ENCODE data around the gene FAM181A.
A peak's percentile ranks its signal among the peaks of the same experiment; 100 is the strongest.

FAM181A gene

DNA sequence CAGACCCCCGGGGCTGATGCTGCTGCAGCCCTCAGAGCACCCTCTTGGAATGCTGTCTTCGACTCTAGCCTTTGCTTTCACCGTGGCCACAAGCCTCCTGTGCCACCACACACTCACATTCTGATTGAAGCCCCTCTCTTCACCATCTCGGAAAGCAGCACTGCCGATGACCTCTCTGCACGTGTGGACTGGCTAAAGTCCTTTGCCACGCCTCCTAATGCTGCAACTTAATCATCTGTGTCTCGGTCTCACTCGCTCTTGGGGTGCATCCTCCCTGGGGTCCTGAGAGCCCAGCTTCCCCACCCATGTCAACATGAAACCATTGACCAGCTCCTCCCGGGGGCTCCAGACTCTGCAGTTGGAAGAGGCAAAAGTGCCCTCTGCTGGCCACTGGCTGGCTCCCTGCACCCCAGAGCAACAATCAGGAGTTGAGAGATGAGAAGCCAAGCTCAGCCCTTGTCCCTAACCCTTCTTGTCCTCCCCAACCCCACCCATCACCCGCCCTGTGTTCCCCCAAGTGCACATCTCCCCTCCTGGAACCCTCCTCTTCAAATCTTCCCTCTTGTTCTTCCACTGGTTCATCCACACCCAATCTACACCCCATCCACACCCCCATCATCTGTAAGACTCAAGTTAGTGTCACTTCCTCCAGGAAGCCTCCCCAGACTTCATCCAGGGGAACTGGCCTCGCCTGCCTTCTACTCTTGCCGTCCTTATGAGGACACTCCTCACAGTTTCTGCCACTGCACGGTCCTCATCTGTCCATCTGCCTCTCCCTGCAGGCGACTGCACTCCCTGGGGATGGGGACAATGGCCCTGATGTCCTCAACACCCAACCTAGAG lies 23.6 kb upstream of the FAM181A start:
- DNase-seq (ENCODE audit: low spot score) = no peak

DNA sequence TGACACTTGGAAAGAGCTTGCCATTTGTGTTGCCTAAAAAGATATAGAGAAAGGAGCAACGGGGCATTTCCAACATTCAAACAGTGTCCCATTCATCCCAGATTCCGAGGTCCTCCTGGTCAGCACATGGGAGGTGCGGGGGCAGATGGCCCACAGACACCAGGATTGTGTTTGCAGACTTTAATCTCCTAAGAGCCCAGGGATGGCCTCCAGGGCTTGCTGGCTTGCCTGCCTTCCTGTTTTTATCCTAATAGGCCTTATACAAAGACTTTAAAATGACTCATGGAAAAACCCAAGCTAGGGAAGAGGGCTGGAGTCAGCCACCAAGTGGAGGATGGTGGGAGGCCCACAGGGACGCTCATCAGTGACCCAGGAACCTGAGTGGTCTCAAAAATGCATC lies 21.5 kb upstream of the FAM181A start:
- no peak for DNase-seq (ENCODE audit: low spot score)

DNA sequence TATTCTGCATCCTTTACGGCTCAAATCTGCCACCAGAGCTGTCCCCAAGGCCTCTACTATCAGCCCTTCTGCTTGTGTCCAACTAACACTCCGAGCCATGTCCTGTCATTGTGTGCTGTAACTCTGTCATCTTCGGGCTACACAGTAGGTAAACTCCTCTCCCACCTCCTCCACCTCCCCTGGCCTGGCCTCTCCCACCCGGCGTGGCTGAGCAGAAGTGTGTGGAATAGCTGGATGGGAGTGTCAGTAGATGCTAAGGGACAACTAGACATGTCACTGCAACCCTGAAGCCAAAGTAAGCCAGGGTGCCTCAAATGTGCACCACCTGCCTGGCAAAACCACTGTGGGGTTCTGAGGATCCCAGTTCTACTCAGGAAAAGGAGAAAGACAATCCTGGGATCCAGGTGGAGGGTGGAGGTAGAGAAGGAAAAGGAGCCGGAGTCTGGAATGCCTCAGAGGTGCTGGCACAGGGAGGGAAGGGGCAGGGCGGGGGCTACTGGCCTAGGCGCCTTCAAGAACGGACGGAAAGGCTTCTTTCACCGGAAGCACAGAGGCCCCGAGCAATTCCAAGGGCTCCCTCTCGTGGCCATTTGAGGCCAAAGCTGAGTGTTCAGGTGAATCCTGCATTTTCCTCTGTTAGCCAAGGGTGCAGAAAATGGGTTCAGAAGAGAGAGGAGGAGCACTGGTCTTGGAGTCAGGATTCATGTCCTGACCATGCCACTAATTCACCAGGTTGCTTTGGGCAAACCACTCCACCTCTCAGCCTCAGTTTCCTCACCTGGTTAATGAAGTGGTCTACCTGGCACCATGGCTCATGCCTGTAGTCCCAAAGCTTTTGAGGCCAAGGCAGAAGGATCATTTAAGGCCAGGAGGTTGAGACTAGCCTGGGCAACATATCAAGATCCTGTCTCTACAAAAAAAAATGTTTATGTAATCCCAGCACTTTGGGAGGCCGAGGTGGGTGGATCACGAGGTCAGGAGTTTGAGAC lies 20.5 kb upstream of the FAM181A start:
- DNase-seq (ENCODE audit: low spot score) = peak; percentile 58

DNA sequence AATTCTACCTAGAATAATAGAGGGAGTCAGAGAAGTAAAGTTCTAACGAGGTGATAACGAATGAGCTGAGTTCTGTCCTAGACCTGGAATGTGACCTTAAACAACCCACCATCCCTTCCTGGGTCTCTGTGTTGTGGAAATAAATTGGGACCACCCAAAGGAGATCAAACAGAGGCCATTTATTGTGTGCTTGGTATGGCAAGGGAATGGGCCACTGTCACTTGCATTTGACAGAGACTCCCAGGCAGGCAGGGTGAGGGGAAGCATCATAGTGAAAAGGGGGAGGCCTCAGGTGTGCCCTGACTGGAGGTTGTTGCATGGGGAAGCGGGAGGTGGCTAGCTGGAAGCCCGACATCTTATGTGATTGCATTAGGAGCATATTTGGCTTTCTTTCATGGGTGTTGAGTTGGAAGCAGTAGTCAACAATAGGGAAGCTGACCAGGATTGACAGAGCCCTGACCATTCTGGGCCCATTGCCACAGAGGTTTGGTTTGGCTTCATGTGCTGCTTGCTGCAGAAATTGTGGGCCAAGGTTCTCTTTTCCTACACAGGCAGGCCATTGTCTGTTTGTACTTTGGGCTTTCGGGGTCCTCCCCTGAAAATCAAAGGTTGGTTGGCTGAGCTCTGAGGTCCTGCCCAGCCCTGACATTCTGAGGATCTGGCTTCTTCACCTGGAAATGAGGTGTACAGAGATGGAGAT lies 17.6 kb upstream of the FAM181A start:
- DNase-seq (ENCODE audit: low spot score) = no peak

DNA sequence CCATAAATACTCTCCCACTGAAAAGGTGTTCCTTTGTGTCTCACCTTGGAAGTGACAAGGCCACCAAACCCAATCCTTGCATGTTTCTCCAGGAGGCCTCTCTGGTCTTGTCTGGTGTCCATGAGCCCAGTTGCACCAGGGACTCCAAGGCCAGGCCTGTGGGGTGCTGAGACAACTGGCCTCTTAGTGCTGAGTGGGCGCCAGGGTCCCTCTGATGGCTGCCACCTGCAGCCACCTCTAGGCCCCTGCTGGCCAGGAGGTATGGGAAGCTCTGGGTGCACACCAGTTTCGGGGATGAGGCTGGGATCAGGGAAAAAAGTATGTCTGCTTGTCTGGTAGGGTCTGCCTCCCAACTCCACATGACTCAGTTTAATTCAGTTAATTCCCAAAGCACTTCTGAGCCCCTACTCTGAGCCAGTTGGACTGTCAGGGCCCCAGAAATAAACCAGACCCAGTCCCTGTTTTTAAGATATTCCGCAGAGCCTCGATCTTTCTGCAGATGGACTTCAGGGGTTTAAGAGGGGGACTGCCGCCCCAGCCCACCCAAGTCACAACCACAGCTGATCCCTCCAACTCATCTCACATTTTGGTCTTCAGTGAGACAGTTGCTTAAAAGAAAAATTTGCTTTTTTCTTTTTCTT lies 15.0 kb upstream of the FAM181A start:
- no peak for DNase-seq (ENCODE audit: low spot score)

DNA sequence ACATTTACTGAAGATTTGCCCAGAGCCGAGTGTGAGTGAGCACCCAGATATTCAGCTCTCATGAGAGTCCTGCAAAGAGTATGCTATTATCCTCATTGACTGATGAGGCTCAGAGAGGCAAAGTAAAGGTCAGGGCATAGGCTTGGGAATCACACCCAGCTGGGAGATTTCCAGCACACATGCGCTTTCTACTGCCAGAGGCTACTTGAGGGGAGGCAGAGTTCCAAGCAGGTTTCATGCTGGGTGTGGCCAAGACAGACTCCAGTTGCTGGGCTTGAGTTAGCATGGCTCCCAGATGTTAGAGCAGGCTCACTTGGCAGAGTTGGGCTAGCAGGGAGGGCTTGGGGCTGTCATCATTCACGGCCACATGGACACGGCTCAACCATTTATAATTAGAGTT lies 14.4 kb upstream of the FAM181A start:
- no peak for DNase-seq (ENCODE audit: low spot score)

DNA sequence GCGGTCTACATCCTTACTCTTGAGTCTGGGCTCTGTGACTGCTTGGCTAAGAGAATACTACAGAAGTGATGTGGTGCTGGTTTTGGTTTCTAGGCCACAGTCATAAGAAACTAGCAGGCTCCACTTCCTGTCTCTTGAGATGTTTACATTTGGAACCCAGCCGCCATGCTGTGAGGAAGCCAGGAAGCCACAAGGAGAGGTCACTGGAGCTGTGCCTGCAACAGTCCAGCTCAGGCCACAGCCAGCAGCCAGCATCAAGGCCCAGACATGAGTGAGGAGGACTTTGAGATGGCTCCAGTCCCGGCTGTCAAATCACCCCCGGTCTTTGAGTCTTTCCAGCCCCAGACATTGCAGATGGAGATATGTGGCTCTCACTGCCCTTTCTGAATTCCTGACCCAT lies 12.9 kb upstream of the FAM181A start:
- DNase-seq (ENCODE audit: low spot score) = no peak

DNA sequence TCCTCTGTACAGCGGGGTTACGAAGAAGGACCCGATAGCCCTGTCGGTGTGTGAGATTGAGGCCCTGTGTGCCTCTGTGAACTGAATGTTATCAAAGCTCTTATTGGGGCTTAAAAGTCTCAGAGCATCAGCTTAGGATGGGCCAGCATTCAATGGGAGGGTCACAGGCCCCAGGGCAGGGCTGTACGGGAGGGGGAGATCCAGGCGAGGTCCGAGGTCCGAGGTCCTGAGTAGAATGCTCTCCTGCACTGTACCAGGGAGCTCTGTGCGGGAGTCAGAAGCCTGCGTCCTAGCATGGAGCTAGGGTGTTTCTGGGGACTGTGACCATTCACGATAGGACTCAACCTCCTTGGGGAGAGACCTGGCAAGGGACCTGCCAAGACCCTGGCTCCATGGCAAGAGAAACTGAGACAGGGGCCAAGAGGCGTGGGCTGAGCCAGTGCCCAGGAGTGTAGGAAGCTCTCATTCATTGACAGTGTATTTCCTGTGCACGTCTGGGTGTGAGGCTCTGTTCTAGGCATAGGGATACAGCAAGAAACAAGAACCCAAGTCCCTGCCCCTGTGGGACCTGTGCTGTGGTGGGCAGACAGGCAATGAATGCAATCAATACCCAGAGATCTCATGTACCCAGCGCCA lies 12.0 kb upstream of the FAM181A start:
- no peak for DNase-seq (ENCODE audit: low spot score)

DNA sequence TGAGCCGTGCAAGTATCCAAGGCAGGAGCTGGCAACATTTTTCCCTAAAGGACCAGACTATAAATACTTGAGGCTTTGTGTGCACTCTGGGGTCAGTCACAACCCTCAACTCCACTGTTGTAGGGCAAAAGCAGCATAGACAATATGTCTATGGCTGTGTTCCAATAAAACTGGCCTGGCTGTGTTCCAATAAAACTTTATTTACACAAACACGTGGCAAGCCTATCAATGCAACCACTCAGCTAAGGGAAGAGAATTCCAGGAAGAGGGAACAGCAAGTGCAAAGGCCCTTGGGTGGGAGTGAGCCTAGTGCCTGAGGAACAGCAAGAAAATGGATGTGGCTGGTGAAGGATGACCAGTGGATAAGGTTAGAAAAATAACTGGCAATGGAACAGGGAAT lies 11.3 kb upstream of the FAM181A start:
- no peak for DNase-seq (ENCODE audit: low spot score)

DNA sequence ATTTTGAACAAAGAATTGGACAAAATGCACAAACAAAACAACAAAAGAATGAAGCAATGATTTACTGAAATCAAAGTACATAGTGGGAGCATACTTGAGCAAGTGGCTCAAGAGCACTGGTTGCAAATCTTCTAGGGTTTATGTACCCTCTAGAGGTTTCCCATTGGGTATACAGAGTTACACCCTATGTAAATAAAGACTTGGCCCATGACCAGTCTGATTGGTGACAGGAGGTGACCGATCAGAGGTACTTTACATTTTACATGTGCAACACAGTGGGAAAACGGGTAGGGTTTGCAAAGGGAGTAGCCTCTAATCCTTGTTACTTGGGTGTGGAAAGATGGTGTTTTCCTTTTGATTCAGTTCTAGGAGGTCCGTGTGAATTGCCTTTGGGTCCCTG lies 10.6 kb upstream of the FAM181A start:
- DNase-seq (ENCODE audit: low spot score) = no peak

DNA sequence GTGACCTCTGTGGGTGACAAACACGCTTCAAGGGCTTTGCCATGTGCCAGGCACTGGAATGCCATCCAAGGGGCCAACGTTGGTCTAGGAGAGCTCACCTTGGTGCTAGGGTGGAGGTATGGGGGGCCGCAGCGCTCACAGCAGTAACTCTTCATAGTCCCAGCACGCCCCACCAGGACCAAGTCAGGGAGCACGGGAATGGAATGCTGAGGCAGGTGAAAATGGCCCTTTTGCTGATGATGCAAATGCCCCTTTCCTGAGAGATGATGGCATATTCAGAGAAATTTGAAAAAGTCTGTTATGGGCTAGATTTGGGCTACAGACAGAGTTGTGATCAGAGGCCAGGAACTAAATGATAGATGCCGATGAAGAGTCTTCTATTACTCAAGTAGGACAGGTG lies 10.0 kb upstream of the FAM181A start:
- DNase-seq (ENCODE audit: low spot score) = no peak

DNA sequence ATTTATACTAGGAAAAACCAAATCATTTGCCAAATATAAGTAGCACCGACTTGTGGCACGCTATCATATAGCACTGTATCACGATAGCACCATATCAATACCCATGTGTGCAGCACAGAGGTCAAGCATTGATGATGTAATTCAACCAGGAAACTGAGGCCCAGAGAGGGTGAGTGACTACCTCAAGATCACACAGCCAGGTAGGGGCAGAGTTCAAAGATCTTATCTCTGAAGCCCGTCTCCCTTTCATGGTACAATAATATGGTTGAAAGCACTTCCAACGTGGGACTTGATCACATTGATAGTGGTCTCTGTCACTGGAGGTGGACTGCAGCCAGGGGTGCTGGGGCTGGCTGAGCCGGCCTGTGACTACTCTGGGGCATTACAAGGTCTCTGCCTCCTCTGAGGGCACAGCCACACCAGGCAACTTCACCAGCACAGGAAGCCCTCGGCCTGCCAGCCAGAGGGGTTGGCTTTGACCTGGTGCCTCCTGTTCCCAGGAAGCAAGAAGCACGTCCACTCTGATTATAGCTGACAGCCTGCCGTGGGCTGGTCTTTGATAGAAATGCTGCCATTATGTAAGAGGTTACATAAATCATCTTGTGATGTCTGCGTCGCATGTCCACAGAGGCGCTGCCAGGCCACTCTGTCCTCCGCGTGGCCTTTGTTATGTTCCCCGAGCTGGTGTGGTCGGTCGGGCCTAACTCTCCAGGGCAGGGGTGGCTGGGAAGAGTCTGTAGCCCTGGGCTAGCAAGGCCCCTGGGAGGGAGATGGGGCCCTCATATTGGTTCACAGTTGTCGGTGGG lies 5.9 kb upstream of the FAM181A start:
- DNase-seq (ENCODE audit: low spot score) = no peak

DNA sequence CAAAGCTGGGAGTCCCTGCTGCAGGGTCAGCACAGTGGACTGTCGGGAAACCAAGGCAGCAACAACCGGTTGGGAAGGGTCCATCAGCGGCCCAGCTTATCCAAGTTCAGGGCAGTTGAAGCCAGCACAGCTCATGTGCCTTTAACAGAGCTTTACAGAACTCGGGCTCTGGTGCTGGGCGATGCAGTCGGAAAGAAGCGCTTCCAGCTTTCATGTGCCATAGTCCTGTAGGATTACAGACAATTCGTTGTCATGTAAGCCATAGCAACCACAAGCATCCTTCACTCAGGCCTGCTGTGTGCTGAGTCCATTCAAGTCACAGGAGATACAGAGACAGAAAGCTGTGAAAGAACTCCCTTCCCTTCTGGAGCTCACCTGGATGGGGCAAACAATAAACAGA lies 3.5 kb upstream of the FAM181A start:
- DNase-seq (ENCODE audit: low spot score) = no peak

DNA sequence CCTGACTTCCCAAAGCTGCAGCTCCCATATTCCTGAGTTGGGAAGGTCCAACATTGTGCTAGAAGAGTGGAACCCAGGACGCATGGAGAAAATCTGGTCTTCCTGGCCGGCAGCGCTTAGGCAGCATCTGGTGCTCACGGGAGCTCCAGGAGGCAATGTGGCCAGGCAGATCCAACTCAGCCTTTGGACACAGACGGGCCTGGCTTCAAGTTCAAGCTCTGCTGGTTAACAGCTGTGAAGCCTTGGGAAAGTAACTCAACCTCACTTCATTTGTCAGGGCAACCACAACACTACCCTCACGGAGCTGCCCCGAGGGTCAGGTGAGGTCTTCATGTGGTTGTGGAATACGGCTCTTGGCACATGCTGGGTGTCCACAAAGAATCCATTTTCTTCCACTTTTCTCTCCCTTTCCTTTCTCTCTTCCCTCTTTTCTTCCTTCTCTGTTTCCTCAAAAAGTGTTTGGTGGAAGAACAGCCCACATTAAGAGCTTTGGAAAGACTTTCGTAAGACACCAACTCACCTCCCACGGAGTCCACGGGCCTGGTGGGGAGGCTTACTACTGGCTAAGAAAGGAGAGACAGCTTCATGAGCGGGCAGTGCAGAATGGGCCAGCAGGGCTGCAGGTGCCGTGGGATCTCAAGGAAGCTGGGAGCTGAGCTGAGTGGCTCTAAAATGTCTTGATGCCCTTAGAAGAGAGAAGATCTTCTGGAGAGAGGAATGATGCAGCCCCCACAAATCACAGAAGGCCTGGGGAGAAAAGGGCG lies 2.4 kb upstream of the FAM181A start:
- DNase-seq (ENCODE audit: low spot score) = no peak

DNA sequence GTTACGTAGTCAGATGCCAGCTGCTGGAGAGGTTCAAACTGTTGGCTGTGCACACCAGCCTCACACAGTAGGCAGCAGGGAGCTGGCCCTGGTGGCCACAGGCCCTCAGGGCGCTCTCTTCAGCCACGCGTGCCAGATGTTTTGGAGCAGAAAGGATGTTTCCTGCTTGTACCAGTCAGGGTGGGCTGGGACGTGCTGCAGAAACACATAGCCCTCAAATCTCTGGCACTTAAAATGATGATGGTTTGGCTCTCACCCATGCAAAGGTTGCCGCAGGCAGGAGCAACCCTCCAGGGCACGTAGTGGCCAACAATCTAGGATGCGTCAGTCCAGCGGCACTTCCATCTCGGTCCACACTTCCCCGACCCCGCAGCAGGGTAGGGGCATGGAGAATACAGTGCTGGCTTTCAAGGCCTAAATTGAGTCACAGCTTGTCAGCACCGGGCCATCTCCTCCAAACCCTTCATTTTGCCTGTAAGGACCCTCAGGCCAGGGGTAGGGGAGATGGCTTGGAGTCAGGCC lies 1.7 kb upstream of the FAM181A start:
- no peak for DNase-seq (ENCODE audit: low spot score)

DNA sequence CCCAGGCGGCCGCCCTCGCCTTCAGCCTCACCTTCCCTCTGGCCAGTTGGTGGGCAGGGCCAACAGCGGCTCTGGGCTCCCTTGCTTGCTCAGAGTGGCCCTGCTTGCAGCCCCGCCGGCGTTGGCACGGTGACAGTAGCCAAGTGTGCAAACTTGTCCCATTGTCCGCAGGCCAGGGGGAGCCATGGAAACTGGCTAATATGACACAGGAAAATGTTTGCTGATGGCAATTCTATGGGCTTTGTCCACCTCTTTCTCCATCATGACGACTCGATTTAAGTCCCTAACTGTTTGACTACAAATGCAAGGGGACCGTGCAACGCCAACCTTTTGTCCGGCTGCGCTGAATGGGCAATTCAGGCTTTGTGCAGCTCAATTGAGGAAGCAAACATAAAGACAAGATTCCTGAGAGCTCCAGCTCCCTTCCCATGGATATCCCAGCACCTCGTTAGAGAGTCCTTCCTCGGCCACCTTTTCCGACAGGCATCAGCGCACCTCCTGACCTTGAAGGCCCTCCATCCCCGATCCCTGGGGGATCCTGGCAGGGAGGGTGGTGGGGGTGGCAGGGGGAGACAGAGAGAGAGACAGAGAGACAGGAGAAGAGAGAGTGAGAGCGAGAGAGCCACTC lies 785 bp upstream of the FAM181A start:
- DNase-seq (ENCODE audit: low spot score) = no peak

DNA sequence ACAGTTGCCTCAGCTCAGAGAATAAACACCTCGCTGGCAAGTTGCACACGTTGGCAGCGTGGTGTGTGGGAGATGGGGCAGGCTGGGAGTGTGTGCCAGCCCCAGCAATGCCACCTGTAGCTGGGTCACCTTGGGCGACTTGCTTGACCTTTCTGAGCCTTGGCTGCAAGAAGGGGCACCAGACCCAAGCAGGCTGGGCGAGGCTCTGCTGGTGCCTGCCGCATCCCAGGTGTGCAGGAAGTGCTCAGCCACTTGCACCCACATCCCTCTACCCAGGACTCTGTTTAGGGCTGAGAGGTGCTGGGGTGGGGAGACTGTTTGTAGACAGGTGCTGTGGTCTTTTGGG lies 629 bp downstream of the FAM181A start:
- DNase-seq (ENCODE audit: low spot score) = no peak

DNA sequence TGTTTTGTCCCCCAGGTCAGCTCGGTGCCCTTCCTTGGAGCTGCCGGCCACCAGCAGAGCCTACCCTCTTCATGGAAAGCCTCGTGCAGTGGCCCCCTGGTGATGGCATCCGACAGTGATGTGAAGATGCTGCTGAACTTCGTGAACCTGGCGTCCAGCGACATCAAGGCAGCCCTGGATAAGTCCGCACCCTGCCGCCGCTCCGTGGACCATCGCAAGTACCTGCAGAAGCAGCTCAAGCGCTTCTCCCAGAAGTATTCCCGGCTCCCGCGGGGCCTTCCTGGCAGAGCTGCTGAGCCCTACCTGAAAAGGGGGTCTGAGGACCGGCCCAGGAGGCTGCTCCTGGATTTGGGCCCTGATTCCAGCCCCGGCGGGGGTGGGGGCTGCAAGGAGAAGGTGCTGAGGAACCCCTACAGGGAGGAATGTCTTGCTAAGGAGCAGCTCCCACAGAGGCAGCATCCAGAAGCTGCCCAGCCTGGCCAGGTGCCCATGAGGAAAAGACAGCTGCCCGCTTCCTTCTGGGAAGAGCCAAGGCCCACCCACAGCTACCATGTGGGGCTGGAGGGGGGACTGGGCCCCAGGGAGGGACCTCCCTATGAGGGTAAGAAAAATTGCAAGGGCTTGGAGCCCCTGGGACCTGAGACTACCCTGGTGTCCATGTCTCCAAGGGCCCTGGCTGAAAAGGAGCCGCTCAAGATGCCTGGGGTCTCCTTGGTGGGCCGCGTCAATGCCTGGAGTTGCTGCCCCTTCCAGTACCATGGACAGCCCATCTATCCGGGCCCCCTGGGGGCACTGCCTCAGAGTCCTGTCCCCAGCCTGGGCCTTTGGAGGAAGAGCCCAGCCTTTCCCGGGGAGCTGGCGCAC lies 1.3 kb downstream of the FAM181A start:
- no peak for DNase-seq (ENCODE audit: low spot score)

All from CD4-positive, alpha-beta T cell treated with Interleukin-2 at 100 ng/mL for 4 hours (primary cell).